Adrenal gland (tissue), 12 donors: ENCODE measurements around the gene FXYD7. TPM values are rescaled to one million over a fixed set of nuclear protein-coding genes. Genes with fewer than 3 reads are reported as not detected.
A peak's percentile ranks its signal among the peaks of the same experiment; 100 is the strongest.

Source experiments
- DNase-seq, 7 donors: peaks; one replicate each; pipeline ENCODE4 v3.0.0-alpha.2; 2019 to 2020
- H3K27ac ChIP-seq, 5 donors: fragments of 200-600 bp; sonication (generic) in 4 of 5; 1 replicate in 3 of 5; 2 replicates in 2 of 5; pipeline versions ENCODE4 v1.5.1 to v1.8.0; 2016 to 2020; ENCODE audit warnings: mild to moderate bottlenecking in 1 of 5
- H3K27me3 ChIP-seq: fragments of 200-600 bp; 2 replicates; pipeline ENCODE4 v1.8.0; 2021
- H3K36me3 ChIP-seq, 2 donors: fragments of 200-600 bp; replicated peaks in 1 of 2; 1 replicate in 1 of 2; 2 replicates in 1 of 2; pipeline versions ENCODE4 v1.5.1 to v1.8.0; 2018 to 2022
- H3K4me1 ChIP-seq, 2 donors: fragments of 200-600 bp; replicated peaks in 1 of 2; 1 replicate in 1 of 2; 2 replicates in 1 of 2; pipeline versions ENCODE4 v1.5.1 to v1.8.0; 2018 to 2021
- H3K4me3 ChIP-seq, 4 donors: fragments of 200-600 bp; sonication (generic) in 3 of 4; one replicate each; pipeline ENCODE4 v1.5.1; 2016 to 2018
- H3K9me3 ChIP-seq, 3 donors: fragments of 200-600 bp; sonication (generic) in 1 of 3; replicated peaks in 1 of 3; 1 replicate in 2 of 3; 2 replicates in 1 of 3; pipeline versions ENCODE4 v1.5.1 to v1.8.0; 2016 to 2021
- POLR2A ChIP-seq, 2 donors: fragments of 450-650 bp; IDR thresholded peaks; one replicate each; pipeline ENCODE4 v1.6.1; 2017; ENCODE audit warnings: antibody characterized with exemption in 2 of 2, mild to moderate bottlenecking in 2 of 2, moderate library complexity in 1 of 2
- WGBS, 4 donors: extraction: QIAGEN DNeasy Blood & Tissue Kit in 2 of 4; methylation state at CpG; one replicate each; pipeline versions ENCODE4 v1.1.5 to v1.1.7; 2013 to 2017; 5-methylcytosine and 5-hydroxymethylcytosine counted together
- intact Hi-C, 2 donors: fragments of 100-400 bp; cut with DNase I; formaldehyde crosslinking; loops; one replicate each; pipeline versions ENCODE4 v1.14.1 to v1.15.0; 2022 to 2023
- polyA plus RNA-seq, 3 donors: library from polyadenylated mRNA; stranded (reverse); fragments of 200-250 nt in 2 of 3; fragments of 350-450 nt in 1 of 3; fragmentation: Illumina TruSeq in 1 of 3; extraction: RNeasy Lipid Tissue Mini Kit (QIAGEN cat#74804) in 1 of 3; gene quantifications; one replicate each; pipeline ENCODE4 v1.2.3, GENCODE V29; 2013 to 2014
- total RNA-seq, 9 donors: library from RNA; depleted of rRNA in 4 of 9; stranded (reverse); fragments of >200 nt in 4 of 9; fragments of 120-200 nt in 1 of 9; fragmentation: NEBNext Ultra II Directional in 1 of 9; extraction: Animal tissue kit (Norgen Biotek cat#: 25700) in 1 of 9; gene quantifications; one replicate each; pipeline versions ENCODE4 v1.1.0 to v1.2.4, GENCODE V29; 2013 to 2023
- TF ChIP-seq, protein P1 (sequence below), 6 experiments: fragments of 450-650 bp in 4 of 6; fragments of 200-600 bp in 2 of 6; sonication (generic) in 1 of 6; IDR thresholded peaks; 1 replicate in 5 of 6; 2 replicates in 1 of 6; pipeline versions ENCODE4 v1.5.1 to v1.8.0; 2016 to 2021; ENCODE audit warnings: antibody characterized with exemption in 6 of 6, mild to moderate bottlenecking in 2 of 6, moderate library complexity in 1 of 6
- donor health status: healthy with polysubstance abuse.
- donor health status: Bipolar disorder and iron deficiency.
- donor health status: DM: yes; HTN: yes; CAD: no.
- donor health status: DM: no; HTN: no; CAD: no.
- donor health status: DM: no; HTN: no; CAD: no.
- donor health status: DM: yes; HTN: yes; CAD: no.

Gene FXYD7
- total and polyA plus RNA-seq, 12 donors, result 0.39 to 0.67 (median 0.64) TPM; not detected in 9

DNA sequence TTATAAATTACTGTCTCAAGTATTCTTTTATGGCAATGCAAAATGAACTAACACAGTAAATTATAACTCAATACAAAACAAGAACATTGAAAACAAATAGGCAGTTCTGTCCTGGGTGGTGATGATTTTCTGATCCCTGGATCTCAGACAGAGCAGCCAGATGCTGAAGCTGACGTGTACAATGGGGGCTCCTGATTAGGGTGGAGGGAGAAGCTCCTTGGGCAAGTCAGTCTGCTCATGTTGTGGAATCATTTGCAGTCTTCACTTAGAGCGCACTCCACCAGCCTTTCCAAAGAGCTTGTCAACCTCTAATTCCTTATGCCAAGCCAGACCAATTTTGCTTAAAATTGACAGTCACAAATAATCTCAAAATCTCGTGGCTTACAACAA, 33.1 kb downstream of the FXYD7 start:
- peak in 1 of 7 donors; percentile 5 for DNase-seq
- TF ChIP-seq, protein P1, sequence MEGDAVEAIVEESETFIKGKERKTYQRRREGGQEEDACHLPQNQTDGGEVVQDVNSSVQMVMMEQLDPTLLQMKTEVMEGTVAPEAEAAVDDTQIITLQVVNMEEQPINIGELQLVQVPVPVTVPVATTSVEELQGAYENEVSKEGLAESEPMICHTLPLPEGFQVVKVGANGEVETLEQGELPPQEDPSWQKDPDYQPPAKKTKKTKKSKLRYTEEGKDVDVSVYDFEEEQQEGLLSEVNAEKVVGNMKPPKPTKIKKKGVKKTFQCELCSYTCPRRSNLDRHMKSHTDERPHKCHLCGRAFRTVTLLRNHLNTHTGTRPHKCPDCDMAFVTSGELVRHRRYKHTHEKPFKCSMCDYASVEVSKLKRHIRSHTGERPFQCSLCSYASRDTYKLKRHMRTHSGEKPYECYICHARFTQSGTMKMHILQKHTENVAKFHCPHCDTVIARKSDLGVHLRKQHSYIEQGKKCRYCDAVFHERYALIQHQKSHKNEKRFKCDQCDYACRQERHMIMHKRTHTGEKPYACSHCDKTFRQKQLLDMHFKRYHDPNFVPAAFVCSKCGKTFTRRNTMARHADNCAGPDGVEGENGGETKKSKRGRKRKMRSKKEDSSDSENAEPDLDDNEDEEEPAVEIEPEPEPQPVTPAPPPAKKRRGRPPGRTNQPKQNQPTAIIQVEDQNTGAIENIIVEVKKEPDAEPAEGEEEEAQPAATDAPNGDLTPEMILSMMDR (IDR thresholded peaks at IDR 0.05), result no peak
- TF ChIP-seq POLR2A (IDR thresholded peaks at IDR 0.05), result no peak
- no peaks in the 10 kb centered on the region for H3K27me3 ChIP-seq
- intact Hi-C loops, result no loop called here
- WGBS, 4 donors, result 69 to 81% (median 75%) methylated on average over 3 of the region's 3 CpGs
- no peaks in the 10 kb centered on the region for H3K9me3 ChIP-seq
- no peaks in the 10 kb centered on the region for H3K36me3 ChIP-seq
- no peaks in the 10 kb centered on the region for H3K4me1 ChIP-seq
- no peak overlapping the region for H3K4me3 ChIP-seq
- H3K27ac ChIP-seq, result no peak overlapping the region

DNA sequence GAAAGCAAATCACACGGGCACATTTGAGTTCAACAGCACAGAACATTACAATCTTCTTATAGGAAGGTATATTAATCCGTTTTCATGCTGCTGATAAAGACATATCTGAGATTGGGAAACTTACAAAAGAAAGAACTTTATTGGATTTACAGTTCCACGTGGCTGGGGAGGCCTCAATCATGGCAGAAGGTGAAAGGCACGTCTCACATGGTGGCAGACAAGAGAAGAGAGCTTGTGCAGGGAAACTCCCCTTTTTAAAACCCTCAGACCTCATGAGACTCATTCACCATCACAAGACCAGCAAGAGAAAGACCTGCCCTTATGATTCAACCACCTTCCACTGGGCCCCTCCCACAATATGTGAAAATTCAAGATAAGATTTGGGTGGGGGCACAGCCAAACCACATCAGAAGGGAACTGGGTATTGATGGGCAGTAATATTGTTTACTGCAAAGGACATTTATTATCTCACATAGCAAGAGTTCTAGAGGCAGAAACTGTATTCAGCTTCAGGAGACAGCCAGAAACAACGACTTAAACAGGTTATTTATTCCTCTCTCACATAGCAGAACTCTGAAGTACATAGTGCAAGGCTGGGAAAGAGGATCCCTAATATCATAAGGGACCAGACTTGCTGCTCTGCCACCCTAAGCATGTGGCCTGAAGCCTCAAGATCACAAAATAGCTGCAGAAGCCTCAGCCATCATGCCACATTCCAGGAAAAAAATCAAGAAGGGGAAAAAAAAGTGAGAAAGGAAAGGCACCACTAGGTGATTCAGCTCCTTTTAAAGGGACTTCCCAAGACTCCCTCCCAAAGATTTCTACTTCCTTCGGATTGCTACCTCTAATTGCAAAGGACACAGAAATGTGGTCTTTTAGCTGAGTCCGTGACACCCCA, 34.6 kb downstream of the FXYD7 start:
- Histone ChIP-seq H3K36me3 (no peaks in the 10 kb centered on the region), H3K4me1 (no peaks in the 10 kb centered on the region), H3K27ac (no peak overlapping the region), H3K27me3 (no peaks in the 10 kb centered on the region), H3K4me3 (no peak overlapping the region), H3K9me3 (no peaks in the 10 kb centered on the region)
- DNase-seq, result no peak
- intact Hi-C loops, result no loop called here
- no peak for TF ChIP-seq POLR2A (IDR thresholded peaks at IDR 0.05)
- TF ChIP-seq, protein P1 (IDR thresholded peaks at IDR 0.05), result no peak
- 74 to 87% (median 79%) methylated on average over 7 of the region's 7 CpGs for WGBS, 4 donors

DNA sequence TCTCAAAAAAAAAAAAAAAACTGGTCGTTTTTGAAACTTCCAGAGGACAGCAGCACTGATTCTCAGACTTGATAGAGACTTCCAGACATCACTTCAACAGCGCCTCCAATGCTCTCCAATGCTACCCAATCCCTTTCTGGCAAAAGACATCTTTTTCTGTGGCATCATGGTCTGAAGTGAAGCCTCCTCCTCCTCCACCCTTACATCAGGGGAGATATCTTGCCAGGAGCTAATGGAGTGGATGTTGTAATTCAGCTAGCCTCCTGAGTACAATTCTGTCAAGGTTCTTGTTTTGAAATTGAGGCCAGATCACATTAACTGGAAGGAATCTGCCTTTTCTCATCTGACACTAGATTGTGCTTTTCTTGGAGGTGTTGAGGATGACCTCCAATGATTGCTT, 35.6 kb downstream of the FXYD7 start:
- H3K27ac ChIP-seq, result no peak overlapping the region
- H3K36me3 ChIP-seq, result no peaks in the 10 kb centered on the region
- H3K4me3 ChIP-seq, result no peak overlapping the region
- H3K27me3 ChIP-seq, result no peaks in the 10 kb centered on the region
- H3K9me3 ChIP-seq, result no peaks in the 10 kb centered on the region
- intact Hi-C loops, result no loop called here
- TF ChIP-seq, protein P1 (IDR thresholded peaks at IDR 0.05), result no peak
- no peak for TF ChIP-seq POLR2A (IDR thresholded peaks at IDR 0.05)
- 41 to 75% (median 59%) methylated on average over 2 of the region's 2 CpGs for WGBS, 4 donors
- H3K4me1 ChIP-seq, result no peaks in the 10 kb centered on the region
- peak in 1 of 7 donors; percentile 7 for DNase-seq

DNA sequence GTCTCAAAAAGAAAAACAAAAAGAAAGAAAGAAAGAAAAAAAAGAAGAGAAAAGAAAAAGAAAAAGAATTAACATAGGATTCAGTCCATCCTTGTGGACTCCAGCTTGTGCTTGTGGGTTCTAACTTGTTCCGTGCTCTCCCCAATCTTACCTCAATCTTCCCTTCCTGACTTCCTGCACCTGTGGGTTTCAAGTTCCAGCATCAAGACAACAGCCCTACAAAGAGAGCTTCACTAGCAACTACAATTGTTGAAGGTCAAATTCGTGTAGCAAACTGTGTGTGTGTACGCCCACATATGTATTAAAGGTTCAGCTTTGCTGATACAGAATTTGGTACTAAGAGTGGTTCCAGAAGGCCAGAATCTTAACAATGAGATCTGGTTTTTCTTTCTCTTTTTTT, 36.8 kb downstream of the FXYD7 start:
- H3K9me3 ChIP-seq, result peaks cover 0 to 8% (median 0%) of the 10 kb centered on the region in 3 donors
- intact Hi-C loops, result no loop called here
- no peak overlapping the region for H3K4me3 ChIP-seq
- no peaks in the 10 kb centered on the region for H3K36me3 ChIP-seq
- DNase-seq, result no peak
- H3K27me3 ChIP-seq, result no peaks in the 10 kb centered on the region
- no peak overlapping the region for H3K27ac ChIP-seq
- 70 to 83% (median 73%) methylated on average over 3 of the region's 3 CpGs for WGBS, 4 donors
- H3K4me1 ChIP-seq, result no peaks in the 10 kb centered on the region
- no peak for TF ChIP-seq POLR2A (IDR thresholded peaks at IDR 0.05)
- TF ChIP-seq, protein P1 (IDR thresholded peaks at IDR 0.05), result no peak
